H9 (cell line): Measurements from ENCODE around the gene CEP250. TPM values are rescaled to one million over a fixed set of nuclear protein-coding genes. Genes with fewer than 3 reads are reported as not detected.

Experiments used
- DNase-seq: peaks from one replicate; pipeline ENCODE4 v3.0.0-alpha.2; 2017
- H2AFZ ChIP-seq: one replicate; pipeline ENCODE4 v1.6.1; 2013; ENCODE audit warnings: mild to moderate bottlenecking, low read length, control low read depth, moderate library complexity
- H2AK5ac ChIP-seq: 2 replicates; pipeline ENCODE4 v1.6.1; 2013; ENCODE audit warnings: low read length, control low read depth, mixed read lengths; ENCODE audit not compliant: insufficient read length
- H2BK120ac ChIP-seq: one replicate; pipeline ENCODE4 v1.6.1; 2013; ENCODE audit warnings: low read depth, mild to moderate bottlenecking, low read length, control low read depth, inconsistent platforms; ENCODE audit not compliant: poor library complexity, severe bottlenecking
- H2BK12ac ChIP-seq: 2 replicates; pipeline ENCODE4 v1.6.1; 2013; ENCODE audit warnings: low read length, control low read depth, mixed read lengths, low read depth; ENCODE audit not compliant: insufficient read length
- H2BK15ac ChIP-seq: 2 replicates; pipeline ENCODE4 v1.6.1; 2013; ENCODE audit warnings: low read depth, low read length, control low read depth
- H2BK20ac ChIP-seq: one replicate; pipeline ENCODE4 v1.6.1; 2013; ENCODE audit warnings: low read depth, mild to moderate bottlenecking, low read length, control low read depth, inconsistent platforms; ENCODE audit not compliant: poor library complexity, severe bottlenecking
- H2BK5ac ChIP-seq: 2 replicates; pipeline ENCODE4 v1.6.1; 2013; ENCODE audit warnings: low read length, control low read depth, mixed read lengths; ENCODE audit not compliant: insufficient read length
- H3K14ac ChIP-seq: 2 replicates; pipeline ENCODE4 v1.6.1; 2013; ENCODE audit warnings: low read length, control low read depth; ENCODE audit not compliant: insufficient read depth
- H3K18ac ChIP-seq: 2 replicates; pipeline ENCODE4 v1.6.1; 2013; ENCODE audit warnings: low read depth, mild to moderate bottlenecking, mixed read lengths, low read length, control low read depth; ENCODE audit not compliant: insufficient read length
- H3K23ac ChIP-seq: 2 replicates; pipeline ENCODE4 v1.6.1; 2013; ENCODE audit warnings: low read length, control low read depth, mixed read lengths, low read depth; ENCODE audit not compliant: insufficient read length
- H3K23me2 ChIP-seq: 2 replicates; pipeline ENCODE4 v1.6.1; 2013; ENCODE audit warnings: low read depth, mild to moderate bottlenecking, mixed read lengths, low read length, control low read depth; ENCODE audit not compliant: insufficient read length, poor library complexity, severe bottlenecking
- H3K27ac ChIP-seq: 2 replicates; pipeline ENCODE4 v1.5.1; 2013; ENCODE audit warnings: low read length, control low read depth, mixed read lengths, low read depth; ENCODE audit not compliant: insufficient read length
- H3K27me3 ChIP-seq: 2 replicates; pipeline ENCODE4 v1.6.1; 2013; ENCODE audit warnings: low read length, control low read depth, inconsistent platforms; ENCODE audit not compliant: insufficient read depth
- H3K4ac ChIP-seq: 2 replicates; pipeline ENCODE4 v1.6.1; 2013; ENCODE audit warnings: low read depth, mild to moderate bottlenecking, control low read depth, inconsistent platforms, low read length, moderate library complexity
- H3K4me1 ChIP-seq: 2 replicates; pipeline ENCODE4 v1.6.1; 2013; ENCODE audit warnings: low read length, control low read depth, inconsistent platforms; ENCODE audit not compliant: insufficient read depth
- H3K4me2 ChIP-seq: 2 replicates; pipeline ENCODE4 v1.6.1; 2013; ENCODE audit warnings: low read length, control low read depth, mixed read lengths; ENCODE audit not compliant: insufficient read length, insufficient read depth
- H3K56ac ChIP-seq: 2 replicates; pipeline ENCODE4 v1.6.1; 2013; ENCODE audit warnings: low read depth, mild to moderate bottlenecking, mixed read lengths, low read length, control low read depth; ENCODE audit not compliant: insufficient read length
- H3K79me1 ChIP-seq: 2 replicates; pipeline ENCODE4 v1.6.1; 2013; ENCODE audit warnings: low read depth, mild to moderate bottlenecking, moderate library complexity, low read length, control low read depth, inconsistent platforms; ENCODE audit not compliant: insufficient read depth, poor library complexity, severe bottlenecking
- H3K79me2 ChIP-seq: 2 replicates; pipeline ENCODE4 v1.6.1; 2013; ENCODE audit warnings: low read length, control low read depth, inconsistent platforms; ENCODE audit not compliant: insufficient read depth
- H3K9ac ChIP-seq: 2 replicates; pipeline ENCODE4 v1.6.1; 2013; ENCODE audit warnings: low read length, control low read depth, mixed read lengths; ENCODE audit not compliant: insufficient read length; ENCODE audit errors: extremely low read depth
- H3K9me3 ChIP-seq: one replicate; pipeline ENCODE4 v1.6.1; 2013; ENCODE audit warnings: low read depth, low read length, inconsistent platforms; ENCODE audit not compliant: control insufficient read depth
- H3T11ph ChIP-seq: one replicate; pipeline ENCODE4 v1.6.1; 2013; ENCODE audit warnings: mild to moderate bottlenecking, low read length, control low read depth, inconsistent platforms
- H4K20me1 ChIP-seq: one replicate; pipeline ENCODE4 v1.6.1; 2013; ENCODE audit not compliant: control insufficient read depth, insufficient read length, insufficient read depth
- H4K5ac ChIP-seq: 2 replicates; pipeline ENCODE4 v1.6.1; 2013; ENCODE audit warnings: low read depth, mild to moderate bottlenecking, mixed read lengths, low read length, control low read depth; ENCODE audit not compliant: insufficient read length
- H4K8ac ChIP-seq: replicated peaks from 2 replicates; pipeline ENCODE4 v1.6.1; 2013; ENCODE audit warnings: low read length, control low read depth, mixed read lengths, low read depth; ENCODE audit not compliant: insufficient read length
- H4K91ac ChIP-seq: 2 replicates; pipeline ENCODE4 v1.6.1; 2013; ENCODE audit warnings: low read depth, mild to moderate bottlenecking, moderate library complexity, mixed read lengths, low read length, control low read depth; ENCODE audit not compliant: insufficient read length
- H3K27ac Mint-ChIP-seq, 3 experiments: 2 replicates in 2 of 3; 3 replicates in 1 of 3; pipeline ENCODE4 v1.8.0; 2020 to 2021; ENCODE audit warnings: mixed read lengths in 3 of 3, mild to moderate bottlenecking in 1 of 3, moderate library complexity in 1 of 3
- H3K27me3 Mint-ChIP-seq: 2 replicates; pipeline ENCODE4 v1.8.0; 2021; ENCODE audit warnings: low read depth, mild to moderate bottlenecking, moderate library complexity, mixed read lengths
- H3K36me3 Mint-ChIP-seq, 3 experiments: 2 replicates in 2 of 3; 3 replicates in 1 of 3; pipeline ENCODE4 v1.8.0; 2020 to 2021; ENCODE audit warnings: low read depth in 3 of 3, mixed read lengths in 3 of 3; ENCODE audit not compliant: insufficient read depth in 1 of 3
- H3K4me1 Mint-ChIP-seq, 2 experiments: 2 replicates each; pipeline ENCODE4 v1.8.0; 2020; ENCODE audit warnings: mixed read lengths in 2 of 2
- H3K4me3 Mint-ChIP-seq, 2 experiments: 2 replicates in 1 of 2; 3 replicates in 1 of 2; pipeline ENCODE4 v1.8.0; 2020 to 2021; ENCODE audit warnings: mild to moderate bottlenecking in 2 of 2, mixed read lengths in 2 of 2, moderate library complexity in 1 of 2
- H3K9me3 Mint-ChIP-seq, 2 experiments: 2 replicates in 1 of 2; 3 replicates in 1 of 2; pipeline ENCODE4 v1.8.0; 2020; ENCODE audit warnings: mild to moderate bottlenecking in 2 of 2, mixed read lengths in 2 of 2, moderate library complexity in 1 of 2
- CTCF ChIP-seq: fragments of 200-600 bp; sonication (generic); conservative IDR thresholded peaks from 3 replicates; pipeline ENCODE4 v1.8.0; 2021; ENCODE audit warnings: antibody characterized with exemption, mild to moderate bottlenecking
- WGBS: extraction: QIAGEN DNeasy Blood & Tissue Kit; methylation state at CpG from one replicate; pipeline ENCODE4 v1.1.7; 2013; ENCODE audit warnings: missing lambda C conversion rate, low lambda C conversion rate, mixed read lengths; ENCODE audit not compliant: insufficient read length; ENCODE audit errors: extremely low coverage; 5-methylcytosine and 5-hydroxymethylcytosine counted together
- total RNA-seq: library from RNA; stranded (reverse); gene quantifications from 2 replicates; pipeline ENCODE4 v1.2.1, GENCODE V29; 2021

Gene CEP250
- total RNA-seq, 1 experiment from 2014 or later, result 29.8 TPM

DNA sequence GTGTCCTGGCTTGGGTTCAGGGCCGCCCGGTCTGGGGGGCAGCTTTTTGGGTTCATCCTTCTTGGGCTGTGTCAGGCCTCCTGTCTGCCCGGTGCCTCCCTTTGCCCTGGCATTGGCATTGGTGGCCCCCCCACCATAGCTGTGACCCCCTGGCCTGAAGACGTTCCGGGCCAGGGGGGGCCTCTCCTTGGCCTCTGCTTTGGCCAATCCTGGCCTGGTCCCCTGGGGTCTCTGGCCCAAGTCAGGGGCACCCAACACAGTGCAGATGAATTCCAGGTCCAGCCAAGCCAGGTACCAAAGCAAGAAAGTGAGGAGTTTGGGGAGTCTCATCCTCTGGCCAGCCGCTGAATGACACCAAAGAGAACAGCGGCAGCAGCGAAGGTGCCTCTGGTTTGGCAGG, 17.8 kb upstream of the CEP250 start:
- no peaks in the 10 kb centered on the region for H4K20me1 ChIP-seq
- no peak overlapping the region for H3K56ac ChIP-seq
- H2AK5ac ChIP-seq, result no peak overlapping the region
- no peak overlapping the region for H2BK5ac ChIP-seq
- H3T11ph ChIP-seq, result no peak overlapping the region
- no peaks in the 10 kb centered on the region for H3K36me3 Mint-ChIP-seq
- H3K9ac ChIP-seq, result no peak overlapping the region
- no peak overlapping the region for H3K18ac ChIP-seq
- H3K27me3 Mint-ChIP-seq, result peaks cover 3% of the 10 kb centered on the region
- H2BK15ac ChIP-seq, result no peak overlapping the region
- no peaks in the 10 kb centered on the region for H3K9me3 Mint-ChIP-seq
- no peaks in the 10 kb centered on the region for H3K79me1 ChIP-seq
- H2BK20ac ChIP-seq, result no peak overlapping the region
- no peak for TF ChIP-seq CTCF
- H3K4me3 Mint-ChIP-seq, result no peak overlapping the region
- H3K27ac Mint-ChIP-seq, result peak overlapping the region in 1 of 3 experiments; percentile 75; a peak in 2 of 7 replicates
- H3K4ac ChIP-seq, result no peak overlapping the region
- H3K79me2 ChIP-seq, result no peaks in the 10 kb centered on the region
- WGBS, result no CpG with 5 or more reads among the region's 8 CpGs
- no peaks in the 10 kb centered on the region for H3K9me3 ChIP-seq
- no peaks in the 10 kb centered on the region for H3K27me3 ChIP-seq
- peaks cover 13 to 41% of the 10 kb centered on the region in 2 experiments for H3K4me1 Mint-ChIP-seq
- no peak overlapping the region for H4K5ac ChIP-seq
- no peak for DNase-seq
- no peak overlapping the region for H4K8ac ChIP-seq
- no peaks in the 10 kb centered on the region for H3K23me2 ChIP-seq
- no peak overlapping the region for H4K91ac ChIP-seq
- H2AFZ ChIP-seq, result no peak overlapping the region
- no peak overlapping the region for H3K14ac ChIP-seq
- H3K4me2 ChIP-seq, result no peak overlapping the region
- no peak overlapping the region for H3K27ac ChIP-seq
- H2BK120ac ChIP-seq, result no peak overlapping the region
- no peaks in the 10 kb centered on the region; the same call in 1 of the 2 replicates for H3K4me1 ChIP-seq
- H3K23ac ChIP-seq, result no peak overlapping the region
- H2BK12ac ChIP-seq, result no peak overlapping the region
